GM10248 (cell line): Measurements from ENCODE around the gene MYORG.
A peak's percentile ranks its signal among the peaks of the same experiment; 100 is the strongest.
"Not testable (repeated sequence)": the region's sequence is repeated elsewhere in the genome, so short reads cannot be mapped to it uniquely, and the experiment has no call there.

Experiments
- CTCF ChIA-PET: fragments of 300-600 bp; sonication (Branson Sonifier 250); formaldehyde crosslinking; extraction: SDS; loops from one replicate; lab custom pipeline; 2021; ENCODE audit warnings: antibody characterized with exemption; lab: Yijun Ruan, JAX
- POLR2A ChIA-PET: fragments of 350-650 bp; sonication (Branson Sonifier 250); formaldehyde crosslinking; extraction: SDS; loops from one replicate; lab custom pipeline; 2020; ENCODE audit warnings: antibody characterized with exemption; lab: Yijun Ruan, JAX
- DNase-seq: peaks from one replicate; pipeline ENCODE4 v3.0.0; 2012; ENCODE audit errors: extremely low spot score
- CTCF ChIP-seq: IDR thresholded peaks from 2 replicates; pipeline ENCODE4 v1.5.1; 2012; ENCODE audit warnings: mild to moderate bottlenecking, low read depth; ENCODE audit errors: extremely low read depth, missing control alignments, control extremely low read depth

The MYORG gene

GRCh38 chr9:34371886-34372466 is 4.7 kb downstream of the MYORG start:
- DNase-seq, result no peak
- POLR2A ChIA-PET, result no interaction called here
- CTCF ChIA-PET, result interaction anchor here (1.4 to 9.0 kb wide), 3 partner anchors 25 to 40 kb away, joined by 3 to 162 read pairs (median 11); no protein-coding TSS in a partner anchor
- no peak for TF ChIP-seq CTCF

- CTCF ChIA-PET, result interaction anchor here (1.2 to 2.0 kb wide), 4 partner anchors 9 to 39 kb away, joined by 3 to 11 read pairs (median 7); no protein-coding TSS in a partner anchor
- no peak for DNase-seq
- POLR2A ChIA-PET, result no interaction called here
- TF ChIP-seq CTCF, result no peak
Observed at GRCh38 chr9:34370970-34371880, 5.5 kb downstream of the MYORG start.

- ChIA-PET CTCF (interaction anchor here (1.2 to 2.0 kb wide), 4 partner anchors 10 to 38 kb away, joined by 3 to 11 read pairs (median 7); no protein-coding TSS in a partner anchor), POLR2A (no interaction called here)
- no peak for TF ChIP-seq CTCF
- no peak for DNase-seq
Observed at GRCh38 chr9:34370335-34370969, 6.2 kb downstream of the MYORG start.

- ChIA-PET CTCF (interaction anchor here (1.1 to 2.0 kb wide), 3 partner anchors 34 to 38 kb away, joined by 3 to 11 read pairs (median 3); no protein-coding TSS in a partner anchor), POLR2A (interaction anchor here (0.5 kb wide), 1 partner anchor 11 kb away, joined by 7 read pairs; no protein-coding TSS in a partner anchor)
- DNase-seq, result no peak
- no peak for TF ChIP-seq CTCF
Observed at GRCh38 chr9:34369636-34370035, 7.1 kb downstream of the MYORG start.

- POLR2A ChIA-PET, result not testable (repeated sequence)
Observed at GRCh38 chr9:34368796-34369195, 7.9 kb downstream of the MYORG start.

GRCh38 chr9:34367751-34368410 is 8.8 kb downstream of the MYORG start:
- DNase-seq, POLR2A ChIA-PET: not testable (repeated sequence)
- CTCF ChIA-PET, result interaction anchor here (1.8 kb wide), 1 partner anchor 11 kb away, joined by 9 read pairs; no protein-coding TSS in a partner anchor

More at GRCh38 chr9:34368796-34369195, 7.9 kb downstream of the MYORG start:
- not testable (repeated sequence) for DNase-seq
- CTCF ChIA-PET, result interaction anchor here (1.0 to 1.2 kb wide), 3 partner anchors 27 to 35 kb away, joined by 3 read pairs; no protein-coding TSS in a partner anchor

- ChIA-PET POLR2A (no interaction called here), CTCF (interaction anchor here (0.8 to 1.8 kb wide), 3 partner anchors 10 to 19 kb away, joined by 3 to 9 read pairs (median 4); no protein-coding TSS in a partner anchor)
- DNase-seq, result peak; percentile 1
- TF ChIP-seq CTCF, result no peak
Observed at GRCh38 chr9:34366365-34366764, 10.3 kb downstream of the MYORG start.
